WTC11 (cell line): ENCODE results near the gene CDH22. TPM values are rescaled to one million over a fixed set of nuclear protein-coding genes. Genes with fewer than 3 reads are reported as not detected.

ENCODE experiments used
- ATAC-seq: fragments of 200-7000 bp; cut with Tn5 transposase; 2 replicates; pipeline ENCODE4 v1.10.0; 2021; ENCODE audit warnings: mild to moderate bottlenecking, moderate library complexity
- CTCF ChIA-PET: fragments of 300-600 bp; sonication (Branson Sonifier 250); formaldehyde crosslinking; loops from one replicate; lab custom pipeline; 2021; ENCODE audit warnings: antibody characterized with exemption; lab: Charles Lee
- POLR2A ChIA-PET: fragments of 350-600 bp; sonication (Branson Sonifier 250); formaldehyde crosslinking; loops from one replicate; lab custom pipeline; 2021; ENCODE audit warnings: antibody characterized with exemption; lab: Charles Lee
- DNase-seq: peaks from one replicate; pipeline ENCODE4 v3.0.0; 2021; ENCODE audit warnings: low spot score
- H3K27ac Mint-ChIP-seq: 2 replicates; pipeline ENCODE4 v1.8.0; 2021; ENCODE audit warnings: mixed read lengths
- H3K27me3 Mint-ChIP-seq: 2 replicates; pipeline ENCODE4 v1.8.0; 2021; ENCODE audit warnings: low read depth, mild to moderate bottlenecking, moderate library complexity, mixed read lengths
- H3K36me3 Mint-ChIP-seq: 2 replicates; pipeline ENCODE4 v1.8.0; 2021; ENCODE audit warnings: mixed read lengths
- H3K4me1 Mint-ChIP-seq: 2 replicates; pipeline ENCODE4 v1.8.0; 2022; ENCODE audit warnings: mixed read lengths
- H3K4me3 Mint-ChIP-seq: 2 replicates; pipeline ENCODE4 v1.8.0; 2021; ENCODE audit warnings: mild to moderate bottlenecking, moderate library complexity, mixed read lengths
- H3K9me3 Mint-ChIP-seq: 2 replicates; pipeline ENCODE4 v1.8.0; 2021; ENCODE audit warnings: mixed read lengths
- ARID4B ChIP-seq: sonication (generic); formaldehyde crosslinking; IDR thresholded peaks from 2 replicates; pipeline ENCODE4 v1.8.0; 2023; ENCODE audit warnings: missing genetic modification reagents, mild to moderate bottlenecking, borderline replicate concordance
- CBFB ChIP-seq: sonication (generic); formaldehyde crosslinking; IDR thresholded peaks from 2 replicates; pipeline ENCODE4 v1.8.1; 2022; ENCODE audit warnings: mild to moderate bottlenecking, low read depth, missing genetic modification reagents
- CREM ChIP-seq: sonication (generic); formaldehyde crosslinking; IDR thresholded peaks from 2 replicates; pipeline ENCODE4 v1.8.1; 2022; ENCODE audit warnings: mild to moderate bottlenecking, missing genetic modification reagents, moderate library complexity
- FOXP1 ChIP-seq: sonication (generic); formaldehyde crosslinking; IDR thresholded peaks from 2 replicates; pipeline ENCODE4 v1.8.0; 2022; ENCODE audit warnings: missing genetic modification reagents, mild to moderate bottlenecking, moderate library complexity, borderline replicate concordance
- FOXP4 ChIP-seq: sonication (generic); formaldehyde crosslinking; IDR thresholded peaks from 2 replicates; pipeline ENCODE4 v1.8.0; 2022; ENCODE audit warnings: mild to moderate bottlenecking, missing genetic modification reagents
- GABPB1 ChIP-seq: sonication (generic); formaldehyde crosslinking; IDR thresholded peaks from 2 replicates; pipeline ENCODE4 v1.8.1; 2023; ENCODE audit warnings: mild to moderate bottlenecking, missing genetic modification reagents
- GRHL2 ChIP-seq: fragments of 250-450 bp; sonication (Bioruptor Pico); IDR thresholded peaks from 2 replicates; pipeline ENCODE4 v1.8.0; 2022; ENCODE audit warnings: mild to moderate bottlenecking, moderate library complexity; ENCODE audit not compliant: insufficient replicate concordance, severe bottlenecking
- HMGA2 ChIP-seq: fragments of 250-450 bp; sonication (Bioruptor Pico); IDR thresholded peaks from 2 replicates; pipeline ENCODE4 v1.4.0; 2021; ENCODE audit warnings: mild to moderate bottlenecking, moderate library complexity
- HMGXB4 ChIP-seq: sonication (generic); formaldehyde crosslinking; IDR thresholded peaks from 2 replicates; pipeline ENCODE4 v1.8.1; 2023; ENCODE audit warnings: mild to moderate bottlenecking, moderate library complexity, missing genetic modification reagents
- IRF2 ChIP-seq: sonication (generic); formaldehyde crosslinking; IDR thresholded peaks from 2 replicates; pipeline ENCODE4 v1.8.0; 2022; ENCODE audit warnings: low read depth, missing genetic modification reagents, borderline replicate concordance
- NR1H2 ChIP-seq: sonication (generic); formaldehyde crosslinking; IDR thresholded peaks from 2 replicates; pipeline ENCODE4 v1.9.0; 2021; ENCODE audit warnings: mild to moderate bottlenecking, moderate library complexity, missing genetic modification reagents
- NR2C2 ChIP-seq: sonication (generic); formaldehyde crosslinking; IDR thresholded peaks from 2 replicates; pipeline ENCODE4 v1.8.0; 2022; ENCODE audit warnings: mild to moderate bottlenecking, missing genetic modification reagents
- NR3C1 ChIP-seq: sonication (generic); formaldehyde crosslinking; conservative IDR thresholded peaks from 2 replicates; pipeline ENCODE4 v1.8.1; 2023; ENCODE audit warnings: low read depth, mild to moderate bottlenecking, missing genetic modification reagents
- PREB ChIP-seq: sonication (generic); formaldehyde crosslinking; IDR thresholded peaks from 2 replicates; pipeline ENCODE4 v1.8.1; 2022; ENCODE audit warnings: mild to moderate bottlenecking, missing genetic modification reagents, moderate library complexity, borderline replicate concordance
- RORB ChIP-seq: fragments of 250-450 bp; sonication (Bioruptor Pico); IDR thresholded peaks from 2 replicates; pipeline ENCODE4 v1.9.0; 2021; ENCODE audit warnings: mild to moderate bottlenecking
- SP1 ChIP-seq: sonication (generic); formaldehyde crosslinking; conservative IDR thresholded peaks from 2 replicates; pipeline ENCODE4 v1.8.1; 2022; ENCODE audit warnings: missing genetic modification reagents
- USF1 ChIP-seq: sonication (generic); formaldehyde crosslinking; IDR thresholded peaks from 2 replicates; pipeline ENCODE4 v1.8.0; 2022; ENCODE audit warnings: mild to moderate bottlenecking, missing genetic modification reagents
- ZNF416 ChIP-seq: fragments of 250-450 bp; sonication (Bioruptor Pico); IDR thresholded peaks from 2 replicates; pipeline ENCODE4 v1.9.0; 2021; ENCODE audit warnings: mild to moderate bottlenecking, inconsistent platforms
- ZNF423 ChIP-seq: fragments of 250-450 bp; sonication (Bioruptor Pico); IDR thresholded peaks from 2 replicates; pipeline ENCODE4 v2.1.2; 2022; ENCODE audit warnings: mild to moderate bottlenecking, moderate library complexity
- ZNF512 ChIP-seq: sonication (generic); formaldehyde crosslinking; IDR thresholded peaks from 2 replicates; pipeline ENCODE4 v1.8.1; 2022; ENCODE audit warnings: missing genetic modification reagents, borderline replicate concordance
- total RNA-seq: library from RNA; stranded (reverse); gene quantifications from 3 replicates; pipeline ENCODE4 v1.2.3, GENCODE V29; 2021

Gene CDH22
- total RNA-seq, 1 experiment from 2014 or later: 0.13 TPM

- DNase-seq (peak; percentile 84), ATAC-seq (peak; percentile 82)
- peak overlapping the region; percentile 65 for H3K4me3 Mint-ChIP-seq
- no peaks in the 10 kb centered on the region for H3K9me3 Mint-ChIP-seq
- peak; percentile 74; the same call in 1 of the 2 replicates for TF ChIP-seq ZNF512 (CRISPR knock-in tag)
- no peak for TF ChIP-seq SP1
- TF ChIP-seq HMGA2 (CRISPR knock-in tag): no peak
- no peak for TF ChIP-seq ZNF416
- no peak for TF ChIP-seq GRHL2 (CRISPR knock-in tag)
- no peak for TF ChIP-seq NR3C1 (CRISPR knock-in tag)
- no peak for TF ChIP-seq ARID4B (CRISPR knock-in tag)
- peak; percentile 68; the same call in 1 of the 2 replicates for TF ChIP-seq HMGXB4 (CRISPR knock-in tag)
- TF ChIP-seq IRF2 (CRISPR knock-in tag): no peak
- TF ChIP-seq ZNF423 (CRISPR knock-in tag): peak; percentile 43; the same call in 1 of the 2 replicates
- TF ChIP-seq FOXP4 (CRISPR knock-in tag): no peak
- peaks cover 13% of the 10 kb centered on the region for H3K4me1 Mint-ChIP-seq
- no peaks in the 10 kb centered on the region for H3K36me3 Mint-ChIP-seq
- H3K27me3 Mint-ChIP-seq: peaks cover 80% of the 10 kb centered on the region
- ChIA-PET POLR2A (no interaction called here), CTCF (interaction anchor here (0.6 to 4.8 kb wide), 15 partner anchors 10 to 290 kb away, joined by 3 to 54 read pairs (median 3); no protein-coding TSS in a partner anchor)
- no peak overlapping the region for H3K27ac Mint-ChIP-seq
These were observed 4.0 kb upstream of the CDH22 start for GRCh38 chr20:46312075-46312944.

- Mint-ChIP-seq H3K9me3 (no peaks in the 10 kb centered on the region), H3K4me3 (peak overlapping the region; percentile 65), H3K4me1 (peaks cover 13% of the 10 kb centered on the region), H3K27ac (no peak overlapping the region), H3K27me3 (peaks cover 86% of the 10 kb centered on the region), H3K36me3 (no peaks in the 10 kb centered on the region)
- ATAC-seq (no peak), DNase-seq (no peak)
- POLR2A ChIA-PET: no interaction called here
- CTCF ChIA-PET: interaction anchor here (0.7 to 4.8 kb wide), 8 partner anchors 11 to 179 kb away, joined by 3 to 54 read pairs (median 5); no protein-coding TSS in a partner anchor
- TF ChIP-seq NR1H2 (no peak), CBFB (no peak), GRHL2 (CRISPR knock-in tag) (no peak), USF1 (CRISPR knock-in tag) (no peak), FOXP1 (CRISPR knock-in tag) (no peak), NR2C2 (CRISPR knock-in tag) (no peak), GABPB1 (CRISPR knock-in tag) (no peak), RORB (CRISPR knock-in tag) (no peak), PREB (no peak), CREM (CRISPR knock-in tag) (no peak)
These were observed 3.4 kb upstream of the CDH22 start for GRCh38 chr20:46311719-46312074.
